KMS-11 (cell line): ENCODE data around the gene HORMAD2.

ENCODE experiments used
- H2AFZ ChIP-seq: fragments of 200-600 bp; sonication (generic); 2 replicates; pipeline ENCODE4 v1.6.1; 2016; ENCODE audit warnings: antibody characterized with exemption, mixed run types, low read depth
- H3K27ac ChIP-seq: fragments of 200-600 bp; sonication (generic); 2 replicates; pipeline ENCODE4 v1.6.1; 2016; ENCODE audit warnings: mild to moderate bottlenecking, mixed run types
- H3K27me3 ChIP-seq: fragments of 200-600 bp; sonication (generic); 2 replicates; pipeline ENCODE4 v1.6.1; 2017; ENCODE audit warnings: mild to moderate bottlenecking, low read depth, mixed run types, moderate library complexity; ENCODE audit not compliant: insufficient read depth
- H3K36me3 ChIP-seq: fragments of 200-600 bp; sonication (generic); 2 replicates; pipeline ENCODE4 v1.6.1; 2017; ENCODE audit warnings: mild to moderate bottlenecking, mixed run types; ENCODE audit not compliant: insufficient read depth
- H3K4me1 ChIP-seq: fragments of 200-600 bp; sonication (generic); 2 replicates; pipeline ENCODE4 v1.6.1; 2016; ENCODE audit warnings: mild to moderate bottlenecking, low read depth, mixed run types; ENCODE audit not compliant: poor library complexity, severe bottlenecking
- H3K4me2 ChIP-seq: fragments of 200-600 bp; sonication (generic); 2 replicates; pipeline ENCODE4 v1.7.0; 2016; ENCODE audit warnings: mild to moderate bottlenecking, mixed run types
- H3K4me3 ChIP-seq: fragments of 200-600 bp; sonication (generic); IDR thresholded peaks from 2 replicates; pipeline ENCODE4 v1.6.1; 2017; ENCODE audit warnings: low read depth, low read length, mixed read lengths; ENCODE audit not compliant: insufficient read depth
- H3K79me2 ChIP-seq: fragments of 200-600 bp; sonication (generic); 2 replicates; pipeline ENCODE4 v1.6.1; 2016; ENCODE audit warnings: low read depth, mixed run types; ENCODE audit not compliant: insufficient read depth
- H3K9ac ChIP-seq: fragments of 200-600 bp; sonication (generic); 2 replicates; pipeline ENCODE4 v1.6.1; 2016; ENCODE audit warnings: mild to moderate bottlenecking, mixed run types
- H4K20me1 ChIP-seq: fragments of 200-600 bp; sonication (generic); 2 replicates; pipeline ENCODE4 v1.6.1; 2016; ENCODE audit warnings: mild to moderate bottlenecking, mixed run types; ENCODE audit not compliant: insufficient read depth
- CTCF ChIP-seq: fragments of 200-600 bp; sonication (generic); conservative IDR thresholded peaks from 2 replicates; pipeline ENCODE4 v1.6.1; 2017; ENCODE audit warnings: low read depth, mild to moderate bottlenecking, antibody characterized with exemption, low read length, moderate library complexity, mixed read lengths

HORMAD2 gene

GRCh38 chr22:30186041-30186440 lies 105.8 kb downstream of the HORMAD2 start:
- peaks cover 23% of the 10 kb centered on the region for H3K4me1 ChIP-seq
- no peak overlapping the region for H2AFZ ChIP-seq
- no peak overlapping the region for H3K4me2 ChIP-seq
- H3K79me2 ChIP-seq: no peaks in the 10 kb centered on the region
- TF ChIP-seq CTCF: no peak
- no peak overlapping the region for H3K9ac ChIP-seq
- H4K20me1 ChIP-seq: no peaks in the 10 kb centered on the region
- H3K27ac ChIP-seq: no peak overlapping the region
- no peak overlapping the region for H3K4me3 ChIP-seq
- H3K36me3 ChIP-seq: no peaks in the 10 kb centered on the region
- H3K27me3 ChIP-seq: no peaks in the 10 kb centered on the region

GRCh38 chr22:30186510-30186909 lies 106.2 kb downstream of the HORMAD2 start:
- H3K4me2 ChIP-seq: no peak overlapping the region
- H3K4me3 ChIP-seq: no peak overlapping the region
- no peaks in the 10 kb centered on the region for H3K79me2 ChIP-seq
- no peak overlapping the region for H3K9ac ChIP-seq
- no peaks in the 10 kb centered on the region for H3K36me3 ChIP-seq
- H2AFZ ChIP-seq: no peak overlapping the region
- no peaks in the 10 kb centered on the region for H3K27me3 ChIP-seq
- no peak overlapping the region for H3K27ac ChIP-seq
- TF ChIP-seq CTCF: no peak
- no peaks in the 10 kb centered on the region for H4K20me1 ChIP-seq
- peaks cover 28% of the 10 kb centered on the region for H3K4me1 ChIP-seq

- no peaks in the 10 kb centered on the region for H4K20me1 ChIP-seq
- no peak for TF ChIP-seq CTCF
- H3K9ac ChIP-seq: no peak overlapping the region
- H3K4me1 ChIP-seq: peaks cover 28% of the 10 kb centered on the region
- no peak overlapping the region for H3K4me3 ChIP-seq
- no peaks in the 10 kb centered on the region for H3K36me3 ChIP-seq
- no peaks in the 10 kb centered on the region for H3K79me2 ChIP-seq
- no peak overlapping the region for H3K27ac ChIP-seq
- no peak overlapping the region for H2AFZ ChIP-seq
- H3K4me2 ChIP-seq: no peak overlapping the region
- H3K27me3 ChIP-seq: no peaks in the 10 kb centered on the region
Measured at GRCh38 chr22:30187094-30187493, 106.8 kb downstream of the HORMAD2 start.

- Histone ChIP-seq H3K4me1 (peaks cover 28% of the 10 kb centered on the region), H3K4me3 (no peak overlapping the region), H4K20me1 (no peaks in the 10 kb centered on the region), H3K9ac (no peak overlapping the region), H3K4me2 (no peak overlapping the region), H3K79me2 (no peaks in the 10 kb centered on the region), H3K27me3 (no peaks in the 10 kb centered on the region), H2AFZ (no peak overlapping the region), H3K36me3 (no peaks in the 10 kb centered on the region), H3K27ac (no peak overlapping the region)
- no peak for TF ChIP-seq CTCF
Measured at GRCh38 chr22:30187529-30188407, 107.5 kb downstream of the HORMAD2 start.
